HG02571 (cell line): Measurements from ENCODE around the gene HMG20A.

ENCODE experiments used
- ATAC-seq: cut with Tn5 transposase; IDR thresholded peaks from one replicate; pipeline ENCODE4 v1.9.1; 2021; ENCODE audit warnings: mild to moderate bottlenecking, moderate library complexity; ENCODE audit not compliant: unreplicated experiment

HMG20A gene

DNA sequence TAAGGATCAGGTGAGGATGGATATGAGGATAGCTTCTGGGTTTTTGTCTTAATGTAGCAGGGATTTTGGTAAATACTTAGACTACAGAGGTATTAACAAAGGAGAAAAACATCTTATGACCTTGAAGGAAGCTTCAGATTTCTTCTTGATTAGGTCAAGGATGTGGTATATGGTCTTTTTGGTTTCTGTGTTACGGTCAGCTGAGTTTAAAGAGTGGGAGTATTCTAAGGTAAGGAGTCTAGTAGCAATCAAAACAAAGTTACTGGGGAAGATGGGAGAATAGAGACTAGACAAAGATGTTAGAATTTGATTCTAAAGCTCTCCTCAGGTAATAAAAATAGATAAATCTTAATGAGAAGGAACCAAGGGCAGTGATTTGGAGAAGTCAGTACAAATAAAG lies 6.2 kb downstream of the HMG20A start:
- no peak for ATAC-seq

DNA sequence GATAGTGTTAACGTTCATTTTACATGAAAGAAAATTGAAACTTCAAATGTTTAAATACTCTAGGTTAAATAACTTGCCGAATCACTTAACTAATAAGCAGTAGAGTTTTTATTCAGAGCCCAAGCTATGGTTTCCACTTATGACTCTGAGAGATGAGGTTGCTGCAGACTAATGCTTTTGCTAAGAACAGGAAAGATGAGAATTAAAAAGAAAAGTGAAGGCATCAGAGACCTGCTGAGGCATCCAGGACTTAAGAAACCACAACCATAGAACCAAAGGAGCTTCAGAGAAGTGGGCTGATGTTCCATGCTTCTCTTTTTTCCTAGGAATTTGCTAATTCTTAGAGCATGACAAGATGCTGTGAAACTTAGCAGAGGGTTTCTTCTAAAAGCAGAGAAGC lies 9.5 kb downstream of the HMG20A start:
- ATAC-seq, result no peak

DNA sequence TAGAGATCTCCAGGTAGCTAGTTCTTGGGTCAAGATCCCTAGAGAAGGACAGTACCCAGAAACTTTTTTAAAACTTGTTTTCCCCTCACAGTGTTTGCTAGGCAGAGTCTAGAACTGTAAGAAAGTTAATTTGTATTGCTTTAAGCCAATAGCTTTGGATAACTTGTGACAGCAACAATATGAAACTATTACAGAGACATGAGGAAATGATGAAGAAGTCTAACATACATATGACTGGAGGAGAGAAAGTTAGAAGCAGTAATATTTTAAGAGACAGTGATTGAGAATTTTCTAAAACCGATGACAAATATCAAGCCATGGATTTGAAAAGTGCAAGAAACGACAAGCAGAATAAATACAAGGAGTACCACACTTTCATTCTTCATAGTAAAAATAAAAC lies 10.0 kb downstream of the HMG20A start:
- ATAC-seq, result no peak

DNA sequence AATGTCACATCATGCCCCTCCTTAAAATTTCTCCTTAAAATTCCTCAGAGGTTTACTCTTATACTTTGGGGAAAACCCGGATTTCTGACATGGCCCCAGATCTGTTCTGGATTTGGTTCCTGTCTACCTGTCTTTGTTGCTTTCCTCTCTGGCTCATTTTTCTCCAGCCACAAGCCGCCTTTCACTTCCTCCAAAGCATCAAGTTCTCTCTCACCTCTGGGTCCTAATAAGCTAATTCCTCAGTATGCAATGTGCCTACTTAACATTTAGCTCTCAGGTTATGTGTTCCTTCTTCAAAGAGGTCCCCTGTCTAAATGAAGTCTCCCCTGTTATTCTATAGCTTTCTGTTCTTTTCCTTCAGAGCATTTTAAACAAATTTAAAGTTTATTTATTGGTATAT lies 16.1 kb downstream of the HMG20A start:
- ATAC-seq, result no peak

DNA sequence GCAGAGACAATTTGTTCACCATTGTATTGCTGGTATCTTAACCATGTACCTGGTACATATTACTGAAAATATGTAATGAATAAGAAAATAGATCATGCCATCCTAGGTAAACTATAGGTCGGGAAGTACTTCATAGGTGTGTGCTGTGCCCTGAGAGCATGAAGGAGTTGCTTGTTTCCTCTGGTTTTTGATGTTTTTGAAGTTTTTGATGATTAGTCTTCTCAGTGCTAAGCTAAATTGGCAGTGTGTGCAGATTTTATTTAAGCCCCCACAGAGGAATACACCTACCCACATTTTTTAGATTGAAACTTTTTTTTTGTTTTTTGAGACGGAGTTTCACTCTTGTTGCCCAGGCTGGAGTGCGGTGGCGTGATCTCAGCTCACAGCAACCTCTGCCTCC lies 16.6 kb downstream of the HMG20A start:
- no peak for ATAC-seq

DNA sequence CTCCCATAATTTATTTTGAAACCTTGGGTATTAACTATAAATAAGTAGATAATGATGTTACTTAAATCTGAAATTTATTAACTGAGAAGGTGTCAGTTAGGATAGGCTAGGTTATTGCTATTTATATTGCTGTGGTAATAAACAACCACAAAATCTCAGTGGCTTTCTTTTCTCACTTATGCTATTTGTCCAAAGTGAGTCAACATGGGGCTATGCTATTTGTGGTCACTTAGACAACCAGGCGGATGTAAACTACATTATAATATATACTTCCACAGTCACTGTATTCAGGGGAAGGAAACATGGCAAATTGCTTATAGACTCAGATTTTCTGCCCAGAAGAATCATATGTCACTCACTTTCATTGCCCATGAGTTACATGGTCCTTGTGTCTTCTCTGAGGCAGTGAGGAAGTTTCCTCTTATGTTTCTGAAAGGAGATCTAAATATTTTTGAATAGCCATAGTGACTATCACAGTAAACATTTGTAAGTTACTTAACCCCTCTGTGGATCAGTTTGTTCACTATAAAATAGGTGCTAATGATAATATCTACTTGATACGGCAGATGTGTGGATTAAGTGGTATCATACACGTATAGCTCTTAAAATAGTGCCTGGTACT lies 19.8 kb downstream of the HMG20A start:
- peak; percentile 58 for ATAC-seq

DNA sequence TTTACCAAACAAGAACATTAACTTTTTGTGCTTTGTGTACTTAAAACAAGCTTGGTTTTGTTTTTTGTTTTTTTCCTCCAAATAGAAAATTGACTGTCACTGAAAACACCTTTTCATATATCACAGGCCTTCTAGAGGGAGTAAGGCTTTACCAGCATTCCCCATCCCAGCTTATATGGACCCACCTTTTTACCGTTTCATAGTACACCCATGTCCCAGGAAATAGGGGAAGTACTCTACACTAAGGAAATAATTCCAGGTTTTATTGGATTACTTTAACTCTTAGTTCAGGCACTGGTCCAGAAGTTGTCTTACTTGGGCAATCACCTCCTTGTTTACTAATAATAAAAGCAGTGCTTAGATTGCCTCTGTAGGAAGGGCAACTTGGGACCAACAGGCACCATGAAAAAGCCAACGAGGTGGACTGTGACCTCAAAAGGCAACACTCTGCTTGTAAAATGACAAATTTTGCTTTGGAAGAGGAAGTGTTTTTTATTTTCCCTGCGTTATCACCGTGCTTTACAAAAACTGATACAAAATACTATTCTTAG lies 26.2 kb downstream of the HMG20A start:
- ATAC-seq, result no peak

DNA sequence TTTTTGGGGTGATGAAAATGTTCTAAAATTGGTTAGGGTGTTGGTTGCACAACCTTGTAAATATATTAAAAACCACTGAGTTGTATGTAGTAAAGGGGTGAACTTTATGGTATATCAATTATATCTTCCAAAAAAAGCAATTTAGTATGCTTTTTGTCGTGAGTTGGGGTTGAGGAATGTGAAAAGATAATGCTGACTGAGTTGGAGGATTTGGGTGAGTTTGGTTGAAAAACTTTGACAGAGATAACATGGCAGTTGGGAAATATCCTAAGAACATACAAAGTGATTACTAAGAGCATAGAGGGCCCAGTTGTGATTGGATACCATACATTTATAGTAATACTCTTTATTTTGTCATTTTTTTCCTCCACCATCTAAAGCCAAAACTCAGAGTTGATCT lies 33.6 kb downstream of the HMG20A start:
- no peak for ATAC-seq

DNA sequence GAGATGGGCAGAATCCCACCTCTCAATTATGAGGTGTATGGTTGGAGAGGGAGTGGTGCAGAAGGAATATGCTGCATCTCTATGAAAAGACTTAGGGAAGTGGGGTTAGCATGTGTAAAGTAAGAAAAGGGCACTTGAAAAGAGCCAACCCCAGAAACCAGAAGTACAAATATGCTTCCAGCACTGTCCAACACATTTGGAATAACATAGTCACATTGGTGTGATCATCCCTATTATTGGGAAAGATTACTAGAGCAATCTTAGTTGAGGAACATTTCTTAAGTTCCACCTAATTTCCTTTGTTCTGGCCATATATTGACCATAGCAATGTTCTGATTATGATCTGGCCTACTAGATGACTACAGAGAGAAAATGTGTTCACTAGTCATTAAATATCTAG lies 34.3 kb downstream of the HMG20A start:
- no peak for ATAC-seq

DNA sequence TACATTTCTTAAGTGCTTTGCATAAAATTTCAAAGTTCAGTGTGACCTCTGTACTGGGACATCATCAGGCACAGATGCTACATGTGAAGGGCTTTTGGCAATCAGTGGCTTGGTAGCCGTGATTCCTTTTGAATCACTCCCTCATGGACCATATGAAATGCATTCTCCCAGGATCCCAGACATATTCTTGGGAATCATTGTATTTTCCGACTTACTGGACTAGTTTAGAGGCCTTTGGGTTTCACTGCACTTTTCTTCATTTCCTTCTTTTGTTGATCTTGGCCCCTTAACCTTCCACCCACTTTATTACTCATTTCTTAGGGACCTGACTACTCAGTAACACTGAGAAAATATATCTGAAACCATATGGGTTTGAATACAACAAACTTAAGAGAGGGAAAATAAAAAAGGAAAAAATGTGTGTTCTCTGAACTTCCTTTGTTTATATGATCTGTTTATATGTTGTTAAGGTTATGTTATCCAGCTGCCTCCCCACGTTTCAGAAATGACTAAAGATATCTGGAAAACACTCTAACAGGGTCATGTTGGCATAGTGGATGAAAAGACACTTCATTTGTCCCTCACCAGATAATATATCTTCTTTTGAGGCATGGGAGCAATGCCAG lies 35.1 kb downstream of the HMG20A start:
- no peak for ATAC-seq

DNA sequence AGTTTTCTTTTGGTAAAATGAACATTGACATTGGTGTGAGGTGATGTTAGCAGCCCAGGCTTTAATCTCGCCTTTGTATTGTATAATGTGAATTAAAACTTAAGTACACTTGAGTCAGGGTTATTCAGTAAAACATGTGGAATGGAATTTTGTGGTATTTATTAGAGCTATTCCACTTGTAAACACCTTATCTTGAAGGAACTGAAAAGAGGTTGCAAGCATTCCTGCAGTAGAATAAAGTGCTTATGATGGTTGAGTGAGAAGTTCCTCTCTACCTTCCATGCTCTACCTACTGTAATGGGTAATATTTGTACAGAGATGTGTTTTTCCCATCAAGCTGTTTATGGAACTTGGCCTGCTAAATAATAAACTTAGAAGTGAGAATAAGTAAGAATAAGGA lies 36.1 kb downstream of the HMG20A start:
- ATAC-seq, result no peak

DNA sequence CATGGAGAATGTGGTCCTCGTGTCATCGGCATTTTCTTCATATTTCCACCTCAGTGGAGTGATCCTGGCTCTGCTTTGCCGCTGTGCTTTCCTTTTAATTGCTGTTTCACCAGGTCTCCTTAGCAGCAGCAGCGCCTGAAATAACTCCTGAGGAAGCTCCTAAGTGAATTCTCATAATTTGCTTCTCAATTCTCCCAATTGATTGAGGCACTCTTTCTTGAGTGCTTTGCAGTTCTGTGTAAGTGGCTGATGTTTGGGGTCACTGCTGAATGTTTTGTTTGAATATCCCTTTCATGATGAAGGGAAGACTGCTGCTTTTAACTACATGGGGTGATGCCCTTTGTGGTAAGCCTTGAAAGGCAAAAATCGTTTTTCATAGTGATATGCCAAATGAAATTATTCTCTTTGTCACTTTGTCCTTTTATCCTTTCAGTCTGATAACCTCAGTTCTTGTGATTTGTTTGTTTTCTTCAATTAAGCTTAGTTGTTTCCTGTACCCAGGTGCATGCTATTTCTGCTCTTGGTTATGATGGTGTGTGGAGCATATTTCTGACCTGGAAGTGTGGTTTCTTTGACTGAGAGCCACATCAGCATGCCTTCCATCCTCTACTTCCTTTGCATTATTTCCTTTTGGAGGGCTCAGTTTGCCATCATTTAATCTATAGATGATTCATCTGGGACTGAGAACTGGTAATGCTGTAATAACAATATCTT lies 36.7 kb downstream of the HMG20A start:
- ATAC-seq, result no peak

DNA sequence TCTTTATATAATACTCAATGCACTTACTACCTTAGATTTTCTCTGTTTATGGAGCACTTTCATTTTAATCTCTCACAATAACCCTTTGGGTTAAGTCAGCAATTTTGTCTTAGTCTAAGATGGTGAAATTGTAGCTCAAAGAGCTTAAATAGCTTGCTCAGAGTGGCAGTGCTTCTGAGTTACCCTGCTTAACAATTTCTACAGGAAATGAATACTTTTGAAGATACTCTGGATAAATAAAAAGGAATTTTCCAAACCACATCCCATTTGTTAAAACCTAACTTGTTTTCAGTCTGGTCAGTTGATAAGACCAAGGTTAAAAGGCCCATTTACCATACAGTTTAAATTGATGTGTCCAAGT lies 37.2 kb downstream of the HMG20A start:
- ATAC-seq, result no peak

DNA sequence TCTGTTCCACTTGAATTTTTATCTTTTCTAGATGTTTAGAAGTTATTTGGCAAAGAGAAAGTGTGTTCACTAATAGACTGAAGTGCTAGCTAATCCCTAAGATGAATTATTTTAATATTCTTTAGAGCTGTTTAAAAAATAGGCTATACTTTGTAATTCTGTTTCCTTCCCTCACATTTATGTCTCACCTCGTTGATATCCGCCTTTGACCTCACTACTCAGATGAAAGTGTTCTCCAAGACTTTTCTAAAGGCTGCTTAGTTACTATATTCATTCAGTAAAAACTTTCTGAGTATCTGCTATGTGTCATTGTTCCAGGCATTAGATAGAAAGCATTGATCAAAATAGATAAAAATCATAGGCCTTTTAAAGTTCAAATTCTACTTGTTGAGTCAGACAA lies 38.3 kb downstream of the HMG20A start:
- ATAC-seq, result no peak

DNA sequence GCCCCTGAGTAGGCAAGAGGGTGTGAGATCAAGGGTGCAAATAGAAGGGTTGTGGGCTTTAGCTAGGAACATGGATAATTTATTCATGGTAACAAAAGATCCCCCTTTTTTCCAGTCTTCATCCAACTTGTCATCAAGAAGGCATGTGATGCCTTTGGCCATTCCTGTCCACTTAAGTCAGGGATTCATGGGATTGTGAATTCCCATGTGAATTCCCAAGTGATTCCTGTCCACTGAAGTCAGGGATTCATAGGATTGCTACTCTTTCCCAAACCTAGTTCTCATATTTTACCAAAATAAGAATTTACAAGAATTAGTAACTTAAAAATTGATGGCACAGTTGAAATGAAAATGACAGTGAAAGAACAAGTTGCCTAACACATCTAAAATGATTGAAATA lies 40.8 kb downstream of the HMG20A start:
- ATAC-seq, result no peak

DNA sequence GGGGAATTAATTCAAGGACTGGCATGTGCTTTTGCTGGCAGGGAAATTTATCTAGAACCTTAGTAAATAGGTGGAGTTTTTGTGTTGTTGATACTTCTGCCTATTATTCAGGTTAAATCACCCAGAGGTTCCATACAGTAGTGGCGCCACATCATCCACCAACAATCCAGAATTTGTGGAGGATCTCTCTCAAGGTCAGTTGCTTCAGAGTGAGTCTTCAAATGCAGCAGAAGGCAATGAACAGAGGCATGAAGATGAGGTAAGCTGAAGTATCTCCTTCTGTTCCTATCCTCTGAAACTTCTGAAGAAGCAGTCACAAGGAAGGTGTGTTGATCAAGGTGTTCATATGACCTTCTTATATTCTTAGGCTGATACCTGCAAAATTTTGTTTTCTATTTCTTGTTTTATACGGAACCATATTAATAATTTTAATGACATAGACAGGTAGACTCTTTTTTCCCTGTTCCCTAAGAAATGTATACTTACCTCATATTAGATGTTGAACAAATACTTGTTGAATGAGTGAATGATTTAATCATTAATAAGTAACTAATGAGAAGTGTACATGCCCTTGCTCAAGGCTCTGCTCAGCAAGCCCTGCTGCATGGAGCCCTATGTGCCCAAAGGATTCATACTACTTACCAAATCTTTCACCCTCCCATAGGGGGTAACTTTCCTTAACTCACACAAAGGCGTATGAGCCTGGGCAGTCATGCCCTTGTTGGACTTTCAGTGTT lies 43.6 kb downstream of the HMG20A start:
- no peak for ATAC-seq

DNA sequence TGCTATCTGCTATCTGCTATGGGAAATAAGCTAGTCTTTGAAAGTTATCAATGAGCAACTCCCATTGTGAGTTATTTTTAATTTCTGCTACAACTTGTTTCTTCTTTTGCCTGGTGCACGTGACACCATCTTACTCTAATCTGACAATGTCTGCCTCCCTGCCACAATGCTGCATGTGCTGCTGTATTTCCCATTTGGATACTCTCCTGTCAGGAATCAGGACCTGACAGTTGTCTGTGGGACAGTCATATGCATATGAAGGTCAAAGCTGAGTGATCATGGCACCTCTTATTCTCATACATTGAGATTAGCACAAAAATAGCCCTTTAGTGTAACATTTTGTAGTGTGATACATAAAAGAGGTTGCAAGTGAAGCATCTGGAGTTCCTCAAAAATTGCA lies 45.8 kb downstream of the HMG20A start:
- no peak for ATAC-seq

DNA sequence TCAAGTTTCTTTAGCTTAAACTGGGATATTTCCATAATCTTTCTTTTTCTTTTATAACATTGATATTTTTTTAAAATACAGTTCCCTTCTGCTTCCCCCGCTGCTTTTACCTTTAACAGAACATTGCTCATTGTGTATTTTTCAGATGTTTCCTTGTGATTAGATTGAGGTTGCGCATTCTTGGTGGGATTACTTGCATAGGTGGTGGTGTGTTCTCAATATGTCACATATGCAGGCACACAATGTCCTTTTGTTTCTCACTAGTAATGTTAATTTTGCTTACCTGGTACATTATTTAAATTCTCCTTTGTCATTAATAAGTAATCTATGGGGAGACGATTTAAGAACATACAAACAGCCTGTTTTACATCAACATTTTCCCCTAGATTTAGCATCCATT lies 48.2 kb downstream of the HMG20A start:
- no peak for ATAC-seq

DNA sequence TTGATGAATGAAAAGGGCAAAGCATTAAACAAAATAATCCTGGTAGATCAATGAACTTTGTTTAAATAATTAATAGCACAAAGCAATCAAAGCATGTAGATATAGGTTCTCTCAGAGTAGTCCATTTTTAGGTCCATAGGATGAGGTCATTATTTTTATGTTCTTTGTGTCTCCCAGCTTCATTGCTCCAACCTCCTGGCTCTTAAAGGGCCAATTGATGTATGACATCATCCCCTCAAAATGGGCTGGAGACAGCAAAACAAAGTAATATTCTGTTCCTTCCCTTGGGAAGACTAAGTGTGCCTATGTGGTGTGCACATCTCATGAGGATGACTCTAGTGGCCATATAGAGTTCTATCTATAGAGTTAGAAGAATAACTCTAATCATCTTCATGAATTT lies 49.5 kb downstream of the HMG20A start:
- no peak for ATAC-seq

DNA sequence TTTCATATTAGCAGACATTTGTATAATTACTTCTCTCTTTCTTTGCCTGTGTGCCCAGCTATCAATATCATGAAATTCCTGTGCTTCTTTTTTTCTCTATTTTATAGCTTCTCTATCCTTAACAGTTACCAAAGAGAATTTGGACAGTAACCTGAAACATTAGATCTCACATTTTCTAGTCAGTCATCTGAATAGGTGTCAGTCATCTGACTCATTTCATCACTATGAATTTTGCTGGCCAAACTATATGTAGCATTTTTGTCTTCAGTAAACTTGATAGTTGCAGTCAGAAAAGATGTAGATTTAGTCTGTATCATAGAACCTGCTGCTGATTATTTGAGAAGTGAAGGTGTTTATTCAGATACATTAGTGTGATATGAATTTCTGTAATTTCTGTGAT lies 52.6 kb downstream of the HMG20A start:
- no peak for ATAC-seq

DNA sequence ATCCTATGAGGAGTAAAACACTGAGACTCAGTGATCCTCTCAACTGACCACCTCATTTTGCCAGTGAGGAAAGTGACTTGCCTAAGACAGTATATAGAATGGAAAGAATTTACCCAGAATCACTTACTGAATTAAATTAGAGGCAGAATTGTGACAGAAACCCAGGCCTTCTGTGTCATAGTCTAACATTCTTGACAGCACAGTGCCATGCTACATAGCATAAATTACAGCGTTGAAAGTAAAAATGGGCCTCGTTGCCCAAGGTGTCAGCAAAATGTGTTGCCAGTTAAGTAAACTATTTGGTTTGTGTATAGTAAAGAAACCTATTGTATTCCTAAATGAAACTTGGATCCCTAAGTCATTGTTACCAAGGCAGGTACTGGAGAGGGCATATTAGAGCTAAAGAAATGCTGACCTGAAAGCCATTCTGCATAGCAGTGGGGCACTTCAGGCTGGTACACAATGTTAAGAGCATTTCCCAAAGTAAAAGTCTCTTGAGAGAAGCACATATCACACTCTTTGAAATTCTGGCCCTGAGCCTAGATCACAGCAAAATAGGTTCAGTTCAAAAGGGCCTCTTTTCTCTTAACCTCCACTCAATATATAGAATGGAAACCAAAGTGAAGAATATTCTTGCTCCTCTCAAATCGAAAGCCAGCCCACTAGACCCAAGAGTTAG lies 53.8 kb downstream of the HMG20A start:
- ATAC-seq, result no peak
